NCI-H345 (cell line): ENCODE results near the gene ATP5F1E.

ENCODE experiments used
- DNase-seq: peaks from one replicate; lab custom pipeline; 2025; lab: John Stamatoyannopoulos, UW

ATP5F1E gene

GRCh38 chr20:59032023-59032712, at the start of gene ATP5F1E:
Gene ATP5F1E (minus strand): TSS chr20:59032335. CDS start chr20:59032251, 84 bp downstream.
- peak; percentile 99 for DNase-seq

DNA sequence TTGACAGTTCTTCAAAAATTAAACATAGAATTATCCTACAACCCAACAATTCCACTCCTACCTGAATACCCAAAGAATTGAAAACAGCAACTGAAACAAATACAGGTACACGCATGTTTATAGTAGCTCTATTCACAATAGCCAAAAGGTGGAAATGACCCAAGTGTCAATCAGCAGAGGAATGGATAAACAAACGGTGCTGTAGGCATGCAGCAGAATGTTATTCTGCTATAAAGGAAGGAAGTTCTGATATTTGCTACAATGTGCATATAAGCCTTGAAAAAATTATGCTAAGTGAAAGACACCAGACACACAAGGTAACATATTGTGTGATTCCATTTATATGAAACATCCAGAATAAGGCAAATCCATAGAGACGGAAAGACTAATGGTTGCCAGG, 48.9 kb upstream of the ATP5F1E start:
- DNase-seq: no peak

DNA sequence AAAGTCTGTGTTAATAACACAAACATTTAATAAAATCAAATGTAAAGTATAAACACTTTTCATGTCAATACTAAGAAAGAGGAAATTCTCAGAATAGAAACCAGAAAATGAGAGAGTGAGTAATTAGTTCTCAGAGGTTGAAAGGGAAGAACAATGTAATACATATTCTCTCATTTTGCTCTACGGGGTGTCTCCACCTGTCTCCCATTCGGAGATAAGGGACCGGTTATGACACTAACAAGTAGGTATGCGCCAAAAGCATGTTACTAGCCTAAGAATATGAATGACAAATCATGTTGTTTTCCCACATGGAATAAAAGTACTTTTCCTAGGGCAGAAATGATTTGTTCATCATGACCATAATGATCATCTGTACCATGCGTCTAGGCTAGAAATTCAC, 46.1 kb upstream of the ATP5F1E start:
- DNase-seq: no peak

DNA sequence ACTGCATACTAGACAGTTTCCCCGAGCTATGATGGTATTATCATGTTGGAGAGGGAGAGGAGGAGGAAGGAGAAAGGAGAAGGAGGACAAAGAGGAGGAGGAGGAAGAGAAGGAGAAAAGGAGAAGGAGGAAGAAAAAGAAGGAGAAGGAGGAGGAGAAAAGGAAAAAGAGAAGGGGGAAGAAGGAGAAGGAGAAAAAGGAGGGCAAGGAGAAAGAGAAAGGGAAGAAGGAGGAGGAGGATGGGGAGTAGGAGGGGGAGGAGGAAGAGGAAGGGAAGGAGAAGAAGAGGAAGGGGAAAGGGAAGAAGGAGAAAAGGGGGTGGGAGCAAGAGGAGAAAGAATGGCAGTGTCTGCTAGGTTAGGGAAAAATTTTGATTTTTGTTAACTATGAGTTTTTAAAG, 45.6 kb upstream of the ATP5F1E start:
- no peak for DNase-seq

GRCh38 chr20:59075934-59076508, 43.9 kb upstream of the ATP5F1E start:
- no peak for DNase-seq

- no peak for DNase-seq
Observed at GRCh38 chr20:59074456-59074855, 42.3 kb upstream of the ATP5F1E start.

GRCh38 chr20:59073582-59073981, 41.4 kb upstream of the ATP5F1E start:
- DNase-seq: no peak

DNA sequence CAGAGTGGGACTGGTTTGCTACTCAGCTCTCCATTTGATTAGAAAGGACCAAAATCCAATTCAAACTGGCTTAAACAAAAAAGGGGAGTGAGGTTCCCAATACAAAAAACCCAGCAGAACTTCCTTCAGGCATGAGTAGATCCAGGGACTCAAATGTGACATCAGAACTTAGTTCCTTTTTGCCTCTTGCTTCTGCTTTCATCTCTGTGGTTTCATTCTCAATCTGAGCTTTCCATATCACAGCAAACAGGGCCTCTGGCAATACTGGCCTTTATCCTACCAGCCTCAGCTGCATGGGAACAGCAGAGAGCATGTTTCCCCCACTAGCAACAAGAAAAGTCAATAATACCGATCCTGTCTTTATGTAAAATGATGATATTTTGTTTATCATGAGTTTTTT, 39.1 kb upstream of the ATP5F1E start:
- DNase-seq: no peak

DNA sequence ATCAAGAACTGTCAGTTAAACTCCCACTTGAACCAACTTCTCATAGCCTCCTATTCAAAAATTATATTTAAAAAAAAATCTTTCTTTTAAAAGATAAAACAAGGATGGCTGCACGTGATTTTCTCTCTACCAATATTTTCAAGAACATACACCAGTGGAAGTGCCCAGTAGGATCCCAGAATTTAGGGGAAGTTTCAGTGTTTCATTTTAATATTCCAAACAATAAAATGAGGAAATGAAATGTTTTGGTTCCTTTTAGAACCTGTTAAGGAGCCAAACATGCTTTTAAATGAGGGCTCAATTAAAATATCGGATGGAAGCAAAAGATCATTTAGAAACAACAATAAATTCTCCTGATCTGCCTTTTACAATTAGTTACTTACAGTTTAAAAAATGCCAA, 36.9 kb upstream of the ATP5F1E start:
- DNase-seq: no peak

- DNase-seq: no peak
Observed at GRCh38 chr20:59068534-59068933, 36.4 kb upstream of the ATP5F1E start.

DNA sequence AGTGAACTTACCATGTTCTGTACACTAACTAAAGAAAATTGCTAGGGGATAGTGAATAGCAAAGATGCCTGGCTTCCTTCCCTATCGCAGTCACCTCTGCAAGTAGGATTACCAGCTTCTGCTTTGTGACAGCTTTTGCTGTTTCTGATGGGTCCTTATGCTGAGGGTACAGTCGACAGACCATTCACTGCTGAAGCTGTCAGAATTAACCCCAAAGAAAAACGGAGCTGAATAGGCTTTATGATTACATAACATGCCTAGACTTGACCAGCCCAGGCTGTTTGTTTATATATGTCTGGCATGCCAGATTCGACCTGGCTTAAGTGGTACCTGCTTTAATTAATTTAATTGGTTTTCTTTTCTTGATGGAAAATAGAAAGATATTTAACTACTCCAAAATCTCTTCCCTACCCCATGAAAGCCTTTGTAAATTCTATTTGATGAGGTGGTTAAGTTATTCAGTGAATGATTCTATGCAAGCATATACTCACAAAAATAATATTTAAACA, 32.1 kb upstream of the ATP5F1E start:
- peak; percentile 27 for DNase-seq

DNA sequence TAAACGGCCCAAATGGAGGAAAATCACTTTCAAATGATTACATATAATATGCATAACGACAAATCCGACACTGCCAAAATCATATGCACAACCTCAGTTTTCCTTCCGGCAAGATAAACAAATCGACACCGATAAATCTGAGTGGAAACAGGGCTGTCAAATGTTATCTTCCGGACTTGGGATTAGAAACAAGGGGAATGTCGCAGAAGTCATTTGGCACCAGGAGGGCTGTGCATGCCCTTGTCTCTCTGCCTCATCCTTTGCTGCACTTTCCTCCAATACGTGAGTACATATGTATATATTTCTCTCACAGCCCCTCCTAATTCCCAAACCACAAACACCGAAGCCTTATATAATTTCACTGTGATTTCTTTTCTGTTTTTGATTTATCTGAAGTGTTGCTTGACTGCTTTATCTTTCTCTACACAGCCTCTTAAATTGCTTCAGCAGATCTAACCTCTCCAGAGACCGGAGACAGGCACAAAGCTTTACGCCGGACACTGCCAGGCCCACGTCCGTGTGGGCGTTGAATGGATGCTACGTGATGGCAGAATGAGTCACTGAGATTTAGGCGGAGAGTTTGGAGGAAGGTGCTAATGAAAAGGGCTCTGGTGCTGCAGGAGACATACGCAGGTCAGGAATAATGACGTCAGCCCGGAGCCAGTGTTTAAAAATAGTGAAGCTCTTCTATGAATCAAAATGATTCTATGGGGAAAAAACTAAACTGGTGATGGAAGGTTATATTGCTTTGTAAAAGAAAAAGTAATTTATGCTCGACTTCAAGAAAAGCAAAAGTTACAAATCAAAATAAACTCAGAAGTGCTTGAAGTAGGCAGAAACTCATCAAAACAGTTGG, 31.5 kb upstream of the ATP5F1E start:
- DNase-seq: peak; percentile 23

DNA sequence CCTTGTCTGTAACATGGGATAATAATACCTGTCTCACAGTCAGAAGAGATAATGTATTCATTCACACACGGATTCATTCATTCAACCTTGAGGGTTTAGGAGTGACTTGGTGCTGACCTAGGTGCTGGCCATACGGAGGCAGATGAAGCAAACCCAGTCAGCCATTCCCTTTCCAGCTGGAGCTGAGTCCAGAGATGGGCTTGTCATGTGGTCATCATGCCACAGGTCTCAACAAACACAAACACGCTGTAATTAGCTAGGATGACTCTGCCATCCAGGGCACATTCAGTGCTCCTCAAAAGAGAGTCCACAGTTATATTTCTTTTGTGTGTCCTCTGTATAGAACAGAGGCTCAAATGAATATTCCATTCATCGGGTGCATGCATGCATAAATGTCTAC, 29.9 kb upstream of the ATP5F1E start:
- DNase-seq: no peak

DNA sequence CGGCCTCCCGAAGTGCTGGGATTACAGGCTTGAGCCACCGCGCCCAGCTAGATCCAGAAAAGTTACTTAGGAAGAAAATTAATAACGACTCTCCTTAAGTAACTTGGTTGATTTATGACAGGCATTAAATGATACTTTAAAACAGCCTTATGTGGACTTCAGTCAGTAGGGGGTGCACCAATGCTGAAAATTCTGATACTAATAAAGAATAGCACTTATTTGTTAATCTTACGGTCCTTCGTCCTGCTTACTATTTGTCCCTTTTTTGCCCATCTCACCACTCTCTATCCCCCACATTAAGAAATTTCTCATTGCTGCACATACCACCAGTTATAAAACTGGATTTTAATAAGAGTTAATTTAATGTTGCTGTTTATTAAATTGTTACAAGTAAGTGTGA, 23.2 kb upstream of the ATP5F1E start:
- DNase-seq: no peak

DNA sequence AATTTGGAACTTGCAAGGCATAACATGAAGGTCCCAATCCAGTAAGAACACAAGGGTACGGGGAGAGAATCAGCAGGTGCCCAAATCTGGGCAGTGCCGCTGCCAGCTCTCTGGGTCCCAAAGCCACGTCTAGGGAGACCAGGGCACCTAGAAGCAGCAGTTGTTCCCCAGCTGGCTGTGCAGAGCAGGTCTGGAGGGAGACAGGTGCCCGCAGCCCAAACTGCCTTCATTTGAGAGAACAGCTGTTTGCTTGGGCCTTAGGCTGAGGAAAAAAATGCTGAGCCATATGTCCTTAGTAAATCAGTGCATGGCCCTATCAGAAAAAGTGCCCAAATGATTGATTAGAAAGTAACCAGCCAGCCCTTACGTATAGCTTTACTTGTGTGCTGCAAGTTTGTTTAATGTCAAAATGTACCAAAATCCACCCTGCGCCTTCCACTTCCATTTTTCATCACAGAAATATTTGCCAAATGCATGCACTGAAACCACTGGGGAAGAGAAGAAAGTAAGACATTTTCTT, 19.6 kb upstream of the ATP5F1E start:
- no peak for DNase-seq

DNA sequence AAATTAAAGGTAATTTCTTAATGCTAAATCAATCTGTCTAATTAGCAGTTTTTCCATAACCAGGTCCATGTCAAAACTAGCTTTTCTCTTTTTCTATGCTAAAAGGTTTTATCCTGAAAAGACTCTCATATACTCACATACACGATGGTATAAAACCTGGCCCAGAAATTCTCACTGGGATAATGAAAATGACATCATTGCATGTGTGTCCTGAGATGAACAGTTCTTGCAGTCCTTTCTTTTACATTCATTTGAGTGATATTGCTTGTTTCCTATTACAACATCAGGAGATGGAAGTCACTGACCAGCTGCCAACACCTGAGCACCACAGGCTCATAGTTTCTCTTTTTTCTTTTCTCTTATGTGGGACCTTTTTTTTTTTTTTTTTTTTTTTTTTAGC, 18.3 kb upstream of the ATP5F1E start:
- DNase-seq: no peak

- no peak for DNase-seq
Observed at GRCh38 chr20:59048681-59049030, 16.5 kb upstream of the ATP5F1E start.

DNA sequence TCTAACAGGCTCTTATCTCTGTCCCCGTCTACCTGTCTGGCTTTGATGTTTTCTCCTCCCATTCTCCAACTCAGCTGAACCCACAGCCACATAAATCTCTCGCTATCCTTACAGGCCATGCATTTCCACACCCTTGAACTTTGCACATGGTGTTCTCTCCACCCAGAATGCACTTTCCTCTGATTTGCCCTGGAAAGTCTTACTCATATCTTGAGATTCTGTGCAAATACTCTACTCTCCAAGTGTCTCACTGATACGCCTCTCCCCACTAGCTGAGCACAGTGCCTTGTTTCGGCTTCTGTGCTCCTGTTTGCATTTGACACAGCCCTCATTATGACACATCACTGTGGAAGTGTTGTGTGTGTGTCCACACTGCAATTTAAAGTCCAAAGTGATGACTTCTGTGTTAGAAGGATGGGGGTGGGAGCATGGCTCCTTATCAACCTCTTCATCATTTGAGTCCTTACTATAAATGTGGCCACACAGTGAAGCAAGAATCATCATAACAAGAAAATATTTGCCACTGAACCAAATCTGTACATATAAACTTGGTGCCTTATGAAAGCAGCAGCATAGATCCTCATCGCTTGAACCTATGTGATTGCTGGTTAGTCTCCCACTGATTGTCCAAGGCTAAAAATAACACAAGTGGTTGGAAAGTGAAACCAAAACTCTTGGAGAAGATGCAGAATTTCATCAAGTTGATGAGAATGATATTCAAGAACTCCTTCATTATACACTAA, 16.0 kb upstream of the ATP5F1E start:
- DNase-seq: no peak

DNA sequence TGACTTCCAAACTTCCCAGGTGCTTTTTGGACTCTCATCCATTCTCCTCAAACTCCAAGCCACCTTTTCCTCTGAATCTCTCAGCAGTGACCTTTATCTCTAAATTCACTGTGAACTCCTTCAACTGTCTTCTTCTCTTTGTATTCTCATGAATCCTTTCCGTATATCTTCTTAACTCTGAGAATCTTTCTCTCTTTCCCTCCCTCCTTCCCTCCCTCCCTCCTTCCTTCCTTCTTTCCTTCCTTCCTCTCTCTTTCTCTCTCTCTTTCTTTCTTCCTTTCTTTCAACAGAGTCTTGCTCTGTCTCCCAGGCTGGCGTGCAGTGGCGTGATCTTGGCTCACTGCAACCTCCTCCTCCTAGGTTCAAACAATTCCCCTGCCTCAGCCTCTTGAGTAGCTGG, 14.7 kb upstream of the ATP5F1E start:
- no peak for DNase-seq

- no peak for DNase-seq
Observed at GRCh38 chr20:59044796-59045195, 12.7 kb upstream of the ATP5F1E start.

DNA sequence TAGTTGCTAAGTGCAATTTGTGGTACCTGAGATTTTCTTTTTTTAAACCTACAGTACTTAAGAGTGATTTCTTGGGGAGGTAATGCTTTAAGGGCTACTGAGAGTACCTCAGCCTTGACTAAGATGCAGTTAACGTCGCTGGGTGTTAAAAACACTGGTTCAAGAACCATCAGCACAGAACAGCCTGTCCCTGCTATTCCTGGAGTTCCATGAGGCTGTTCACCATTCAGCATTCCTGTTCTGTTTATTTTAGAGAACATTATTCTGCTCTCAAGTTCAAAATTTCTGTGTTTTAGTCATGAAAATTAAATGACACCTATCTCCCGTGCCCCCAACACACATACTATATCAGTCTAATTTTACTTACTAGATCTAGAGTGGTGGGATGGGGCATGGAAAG, 12.2 kb upstream of the ATP5F1E start:
- no peak for DNase-seq

DNA sequence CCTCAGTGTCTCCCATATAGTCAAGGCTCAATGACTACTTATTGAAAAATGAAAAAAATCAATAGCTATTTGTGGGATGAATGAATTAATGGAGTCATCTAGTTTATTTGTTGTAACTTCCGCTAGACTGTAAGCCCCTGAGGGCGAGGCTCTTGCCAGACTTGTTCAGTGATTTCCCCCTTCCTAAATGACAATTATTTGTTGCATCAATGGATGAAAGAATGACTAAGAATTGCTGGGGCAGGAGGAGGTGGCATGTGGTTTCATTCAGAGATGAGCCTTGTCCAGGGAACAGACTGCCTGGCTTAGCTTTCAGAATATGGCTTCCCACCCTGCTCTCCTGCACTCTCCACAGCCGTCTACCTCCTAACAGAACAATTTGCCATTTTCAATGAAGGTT, 11.6 kb upstream of the ATP5F1E start:
- no peak for DNase-seq
